NOMO-1 treated with DMSO at 0.1 percent for 48 hours (cell line): ENCODE data around the gene RPTOR.
"Not testable (repeated sequence)": the region's sequence is repeated elsewhere in the genome, so short reads cannot be mapped to it uniquely, and the experiment has no call there.

Source experiments
- DNase-seq: peaks from one replicate; lab custom pipeline; 2025; ENCODE audit not compliant: unreplicated experiment; lab: John Stamatoyannopoulos, UW

The RPTOR gene, protein sequence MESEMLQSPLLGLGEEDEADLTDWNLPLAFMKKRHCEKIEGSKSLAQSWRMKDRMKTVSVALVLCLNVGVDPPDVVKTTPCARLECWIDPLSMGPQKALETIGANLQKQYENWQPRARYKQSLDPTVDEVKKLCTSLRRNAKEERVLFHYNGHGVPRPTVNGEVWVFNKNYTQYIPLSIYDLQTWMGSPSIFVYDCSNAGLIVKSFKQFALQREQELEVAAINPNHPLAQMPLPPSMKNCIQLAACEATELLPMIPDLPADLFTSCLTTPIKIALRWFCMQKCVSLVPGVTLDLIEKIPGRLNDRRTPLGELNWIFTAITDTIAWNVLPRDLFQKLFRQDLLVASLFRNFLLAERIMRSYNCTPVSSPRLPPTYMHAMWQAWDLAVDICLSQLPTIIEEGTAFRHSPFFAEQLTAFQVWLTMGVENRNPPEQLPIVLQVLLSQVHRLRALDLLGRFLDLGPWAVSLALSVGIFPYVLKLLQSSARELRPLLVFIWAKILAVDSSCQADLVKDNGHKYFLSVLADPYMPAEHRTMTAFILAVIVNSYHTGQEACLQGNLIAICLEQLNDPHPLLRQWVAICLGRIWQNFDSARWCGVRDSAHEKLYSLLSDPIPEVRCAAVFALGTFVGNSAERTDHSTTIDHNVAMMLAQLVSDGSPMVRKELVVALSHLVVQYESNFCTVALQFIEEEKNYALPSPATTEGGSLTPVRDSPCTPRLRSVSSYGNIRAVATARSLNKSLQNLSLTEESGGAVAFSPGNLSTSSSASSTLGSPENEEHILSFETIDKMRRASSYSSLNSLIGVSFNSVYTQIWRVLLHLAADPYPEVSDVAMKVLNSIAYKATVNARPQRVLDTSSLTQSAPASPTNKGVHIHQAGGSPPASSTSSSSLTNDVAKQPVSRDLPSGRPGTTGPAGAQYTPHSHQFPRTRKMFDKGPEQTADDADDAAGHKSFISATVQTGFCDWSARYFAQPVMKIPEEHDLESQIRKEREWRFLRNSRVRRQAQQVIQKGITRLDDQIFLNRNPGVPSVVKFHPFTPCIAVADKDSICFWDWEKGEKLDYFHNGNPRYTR (N-terminal part only)

DNA sequence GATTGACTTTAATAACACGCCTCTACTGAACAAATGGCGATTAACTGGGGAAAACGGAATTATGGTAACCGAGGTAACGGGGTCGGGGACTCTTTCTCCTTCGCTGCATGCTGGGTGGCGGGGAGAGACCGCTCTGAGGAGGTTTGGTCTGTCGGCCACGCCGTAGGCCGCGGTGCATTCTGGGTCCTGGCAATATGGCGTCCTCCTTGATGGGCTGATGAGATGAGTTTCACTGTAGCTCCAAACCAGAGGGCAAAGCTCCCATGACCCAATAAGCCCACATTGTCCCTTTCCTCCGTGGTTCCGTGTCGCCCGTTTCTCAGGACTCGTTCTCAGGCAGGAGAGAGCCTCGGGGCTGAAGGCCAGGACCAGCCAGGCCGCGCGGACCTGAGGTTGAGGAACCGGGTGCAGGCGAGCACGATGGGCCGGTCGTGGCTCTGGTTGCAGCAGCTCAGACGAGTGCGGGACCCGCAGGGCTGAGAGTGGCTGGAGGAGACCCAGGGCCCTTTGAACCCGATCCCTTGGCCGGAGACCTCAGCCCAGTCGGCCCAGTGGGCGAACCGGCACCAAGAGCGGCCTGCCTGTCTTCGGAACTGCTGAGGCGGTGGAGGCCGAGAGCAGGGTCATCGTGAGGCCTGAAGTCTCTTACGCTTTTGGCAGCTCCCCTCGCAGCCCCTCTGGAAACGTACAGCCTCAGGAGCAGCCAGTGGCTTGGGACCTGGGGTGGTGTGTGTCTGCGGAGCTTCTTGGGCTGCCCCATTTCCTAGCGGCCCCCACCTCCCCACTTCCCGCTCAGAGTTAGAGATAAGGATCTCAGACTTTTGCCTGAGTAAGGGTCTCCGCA, at the start of gene RPTOR:
RPTOR (plus strand) TSS at position 184 of the 844 bp plus-strand sequence. CDS start 792 bp downstream, outside the sequence.
- DNase-seq = peak; percentile 82

DNA sequence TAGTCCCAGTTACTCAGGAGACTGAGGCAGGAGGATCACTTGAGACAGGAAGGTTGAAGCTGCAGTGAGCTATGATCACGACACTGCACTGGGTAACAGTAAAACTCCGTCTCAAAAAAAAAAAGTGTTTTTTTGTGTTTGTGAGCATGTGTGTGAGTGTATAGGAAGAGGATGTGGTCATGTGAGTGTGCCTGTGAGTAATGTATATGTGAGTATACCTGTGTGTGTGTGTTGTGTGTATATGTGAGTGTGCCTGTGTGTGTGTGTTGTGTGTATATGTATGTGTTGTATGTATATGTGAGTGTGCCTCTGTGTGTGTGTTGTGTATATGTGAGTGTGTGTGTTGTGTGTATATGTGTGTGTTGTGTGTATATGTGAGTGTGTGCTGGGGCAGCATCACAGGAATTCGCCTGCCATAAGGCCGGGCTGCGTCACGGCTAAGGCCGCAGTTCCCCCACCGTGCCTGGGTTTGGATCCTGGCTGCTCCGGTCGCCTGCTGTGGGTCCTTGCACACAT, 46.9 kb upstream of the RPTOR start:
- DNase-seq = no peak

DNA sequence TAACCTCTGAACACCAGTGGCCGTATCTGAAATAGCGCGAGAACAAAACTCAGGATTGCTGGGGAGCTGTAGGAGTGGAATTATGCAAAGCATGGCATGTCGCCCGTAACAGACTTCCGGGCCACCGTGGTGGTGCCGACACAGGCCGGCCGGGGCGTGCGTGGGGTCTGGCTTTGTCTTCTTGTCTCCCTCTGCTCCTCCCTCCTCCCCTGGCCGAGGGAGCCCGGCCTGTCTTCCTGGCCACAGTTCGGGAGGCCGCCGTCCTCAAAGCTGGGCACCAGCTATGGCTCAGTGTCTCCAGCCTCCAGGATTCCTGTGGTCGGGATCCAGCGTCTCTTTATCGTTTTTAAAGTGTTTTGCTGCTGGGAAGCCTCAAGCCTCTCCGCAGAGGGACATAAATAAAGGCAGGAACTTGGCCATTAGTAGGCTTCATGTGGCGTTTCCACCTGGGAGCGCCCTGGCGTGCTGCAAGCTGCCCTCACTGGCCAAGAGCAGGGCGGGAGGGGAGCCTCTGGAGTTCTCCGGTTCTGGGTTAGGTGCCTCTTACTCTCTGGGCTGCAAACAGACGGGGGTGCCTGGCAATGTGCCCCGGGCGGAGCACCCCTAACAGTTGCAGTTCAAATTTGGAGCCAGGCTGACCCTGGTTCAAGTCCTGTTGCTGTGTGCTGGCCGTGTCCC, 46.3 kb upstream of the RPTOR start:
- no peak for DNase-seq

DNA sequence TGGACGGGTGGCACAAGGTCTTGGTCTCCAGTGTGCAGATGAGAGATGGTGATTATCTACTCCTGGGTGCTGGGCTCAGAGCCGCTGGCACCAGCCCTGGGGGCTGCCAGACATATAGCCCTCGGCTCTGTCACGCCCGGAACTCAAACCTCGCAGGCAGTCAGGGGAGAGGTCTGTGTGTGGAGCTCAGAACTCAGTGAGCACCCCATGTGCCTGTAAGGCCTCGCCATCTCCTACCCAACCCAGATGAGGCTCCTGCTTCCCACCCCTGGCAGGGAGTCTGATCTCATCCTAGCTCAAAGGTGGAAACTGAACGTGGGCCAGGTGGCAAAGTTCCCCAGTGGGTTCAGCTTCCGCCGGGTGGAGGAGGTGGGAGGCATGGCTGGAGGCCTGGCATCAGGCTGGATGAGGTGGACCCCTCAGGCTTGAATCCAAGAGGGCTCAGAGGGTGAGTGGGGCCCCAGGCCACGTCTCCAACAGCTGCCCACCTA, 45.7 kb upstream of the RPTOR start:
- no peak for DNase-seq

DNA sequence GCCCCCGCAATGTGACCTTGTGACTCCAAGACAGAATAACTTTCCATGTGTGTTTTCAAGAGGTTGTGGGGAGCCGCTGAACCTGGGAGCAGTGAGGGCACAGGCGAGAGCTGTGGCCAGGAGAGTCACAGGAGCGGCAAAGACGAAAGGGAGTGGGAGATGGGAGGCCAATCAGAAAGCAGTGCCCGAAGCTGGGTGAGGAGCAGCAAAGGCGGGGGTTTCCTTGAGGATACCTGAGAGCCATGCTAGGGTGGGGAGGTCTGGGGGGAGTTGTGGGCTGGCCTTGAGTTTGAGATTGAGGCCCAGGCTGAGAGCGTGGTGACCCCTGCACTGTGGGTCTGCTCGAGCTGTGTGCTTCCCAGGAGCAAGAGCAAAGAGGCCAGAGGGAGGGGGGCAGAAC, 45.1 kb upstream of the RPTOR start:
- no peak for DNase-seq

DNA sequence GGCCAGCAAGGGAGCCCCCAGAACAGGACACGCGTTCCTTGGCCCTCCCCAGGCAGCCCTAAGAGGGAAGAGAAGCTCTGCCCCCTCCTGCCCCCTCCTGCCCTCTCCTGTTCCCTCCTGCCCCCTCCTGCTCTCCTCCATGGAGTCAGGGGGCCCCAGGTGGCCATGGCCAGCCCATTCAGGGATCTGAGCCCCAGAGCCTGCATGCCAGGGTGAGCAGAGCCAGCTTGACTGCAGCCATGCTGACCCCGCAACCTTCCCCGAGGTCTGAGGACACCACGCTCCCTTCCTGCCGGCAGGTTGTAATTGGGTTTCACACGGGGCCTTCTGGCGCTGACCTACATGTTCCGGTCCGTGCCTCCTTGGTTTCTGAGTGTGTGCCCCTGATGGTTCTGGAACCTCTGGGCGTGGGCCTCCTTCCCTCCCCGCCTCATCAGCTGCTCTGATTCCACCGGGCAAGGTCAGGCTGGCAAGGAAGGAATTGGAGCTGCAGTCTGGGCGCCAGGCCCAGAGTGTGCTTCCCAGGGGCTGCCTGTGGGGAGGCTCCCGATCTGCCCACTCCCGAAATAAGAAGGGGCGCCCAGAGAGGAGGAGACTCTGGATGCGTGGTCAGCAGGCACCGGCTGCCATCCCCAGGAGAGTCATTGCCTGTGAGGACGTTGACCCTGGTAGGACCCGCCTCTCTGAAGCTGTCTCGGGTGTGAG, 44.5 kb upstream of the RPTOR start:
- DNase-seq = no peak

DNA sequence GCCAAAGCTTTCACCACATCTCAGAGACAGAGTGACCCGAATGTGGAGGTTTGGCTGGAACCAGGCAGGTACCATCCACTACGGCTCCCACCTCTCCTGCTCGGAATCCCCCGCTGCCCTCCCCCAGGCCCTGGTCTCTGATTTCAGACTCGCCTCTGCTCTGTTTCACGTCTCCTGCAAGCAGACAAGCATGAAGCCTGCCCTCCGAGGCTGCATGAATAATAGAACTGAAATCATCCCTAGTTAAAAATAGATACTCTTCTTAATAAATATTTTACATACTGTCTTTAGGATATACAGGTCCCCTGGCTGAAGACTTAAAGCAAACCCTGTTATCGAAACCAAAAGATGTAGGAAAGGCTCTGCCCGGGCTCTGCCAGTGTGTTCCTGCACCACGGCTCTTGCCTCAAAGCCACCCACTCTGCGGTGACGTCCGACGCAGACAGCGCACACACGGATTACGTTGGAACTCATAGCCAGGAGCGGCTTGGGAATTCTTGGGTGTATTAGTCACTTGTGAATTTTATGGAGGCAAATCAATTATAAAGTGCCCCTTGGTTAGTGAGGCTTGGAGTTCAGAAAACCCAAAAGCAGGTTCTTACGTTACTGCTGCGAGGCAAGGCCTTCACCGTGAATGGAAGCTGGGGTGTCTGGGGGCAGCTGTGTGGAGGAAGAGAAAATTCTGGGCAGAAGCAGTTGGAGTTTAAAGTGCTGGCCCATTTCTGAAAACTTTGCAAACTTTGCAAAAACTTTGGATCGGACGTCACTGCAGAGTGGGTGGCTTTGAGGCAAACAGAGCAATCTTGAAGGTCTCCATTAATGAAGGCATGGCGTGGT, 42.7 kb upstream of the RPTOR start:
- no peak for DNase-seq

DNA sequence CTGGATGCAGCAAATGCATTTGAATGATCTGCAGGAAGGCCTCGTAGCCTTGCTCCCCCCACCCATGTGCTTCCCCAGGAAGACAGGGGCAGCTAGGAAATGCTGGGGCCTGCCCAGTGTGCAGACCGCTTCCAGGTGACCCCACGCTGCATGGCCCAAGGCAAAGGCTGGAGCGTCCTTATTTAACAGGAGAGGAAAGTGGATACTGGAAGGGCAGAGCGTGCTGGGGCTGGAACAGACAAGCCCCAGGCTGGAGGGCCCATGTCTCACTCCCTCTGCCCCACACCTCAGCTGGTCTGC, 42.1 kb upstream of the RPTOR start:
- no peak for DNase-seq

DNA sequence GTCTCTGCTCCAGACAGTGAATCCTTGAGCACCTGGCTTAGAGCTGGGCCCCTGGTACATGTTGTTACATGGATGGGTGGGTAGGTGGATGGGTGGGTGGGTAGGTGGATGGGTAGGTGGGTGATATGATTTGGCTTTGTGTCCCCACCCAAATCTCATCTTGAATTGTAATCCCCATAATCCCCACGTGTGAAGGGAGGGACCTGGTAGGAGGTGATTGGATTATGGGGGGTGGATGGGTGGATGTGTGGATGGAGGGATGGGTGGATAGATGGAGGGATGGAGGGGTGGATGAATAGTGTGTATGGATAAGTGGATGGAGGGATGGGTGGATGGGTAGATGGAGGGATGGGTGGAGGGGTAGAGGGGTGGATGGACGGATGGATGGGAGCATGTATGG, 41.6 kb upstream of the RPTOR start:
- no peak for DNase-seq

DNA sequence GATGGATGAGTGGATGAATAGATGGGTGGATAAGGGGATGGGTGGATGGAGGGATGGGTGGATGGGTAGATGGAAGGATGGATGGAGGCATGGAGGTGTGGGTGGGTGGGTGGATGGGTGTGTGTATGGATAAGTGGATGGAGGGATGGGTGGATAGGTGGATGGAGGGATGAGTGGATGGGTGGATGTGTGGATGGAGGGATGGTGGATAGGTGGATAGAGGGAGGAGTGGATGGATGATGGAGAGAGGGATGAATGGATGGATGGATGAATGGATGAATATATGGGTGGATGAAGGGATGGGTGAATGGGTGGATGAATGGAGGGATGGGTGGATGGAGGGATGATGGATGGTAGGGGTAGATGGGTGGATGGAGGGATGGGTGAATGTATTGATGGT, 40.7 kb upstream of the RPTOR start:
- DNase-seq = no peak

DNA sequence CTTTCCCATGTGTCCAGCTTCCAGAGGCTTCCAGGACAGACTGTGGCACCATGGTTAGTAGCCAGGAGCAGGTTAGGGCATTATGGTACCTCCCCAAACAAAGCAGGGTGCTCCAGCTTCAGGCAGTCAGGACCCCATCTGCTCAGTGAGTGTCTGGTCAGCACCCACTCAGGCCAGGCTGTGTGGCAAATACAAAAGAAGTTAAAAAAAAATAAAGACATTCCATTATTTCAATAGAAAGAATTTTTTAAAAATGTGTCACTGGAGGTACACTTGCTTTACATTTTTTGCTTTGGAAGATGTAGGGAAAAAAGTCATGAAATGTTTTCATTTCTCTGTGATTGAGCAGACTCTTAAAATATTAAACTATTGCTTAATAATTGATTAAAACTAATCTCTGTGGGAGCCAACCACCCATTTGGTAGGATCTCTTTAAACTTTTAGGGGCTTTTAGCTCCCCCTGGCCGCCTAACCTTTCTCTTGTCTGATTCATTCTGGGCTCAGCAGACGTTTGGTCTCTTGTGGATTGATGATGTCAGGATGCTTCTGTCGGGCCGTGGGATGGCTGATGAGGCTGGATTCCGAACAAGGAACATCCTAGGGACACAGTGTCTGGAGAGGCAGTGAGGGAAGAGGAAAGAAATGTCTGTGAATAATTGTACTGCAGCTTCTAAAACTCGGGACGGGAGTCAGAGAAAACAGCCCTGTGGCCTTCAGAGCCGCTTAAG, 39.8 kb upstream of the RPTOR start:
- no peak for DNase-seq

DNA sequence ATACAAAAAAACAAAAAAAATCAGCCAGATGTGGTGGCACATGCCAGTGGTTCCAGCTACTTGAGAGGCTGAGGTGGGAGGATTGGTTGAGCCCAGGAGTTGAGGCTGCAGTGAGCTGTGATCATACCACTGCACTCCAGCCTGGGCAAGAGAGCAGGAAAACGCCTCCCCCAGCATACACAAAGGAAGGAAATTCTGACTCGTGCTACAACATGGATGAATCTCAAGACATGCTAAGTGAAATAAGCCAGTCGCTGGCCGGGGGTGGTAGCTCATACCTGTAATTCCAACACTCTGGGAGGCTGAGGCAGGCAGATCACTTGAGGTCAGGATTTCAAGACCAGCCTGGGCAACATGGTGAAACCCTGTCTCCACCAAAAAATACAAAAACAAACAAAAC, 37.5 kb upstream of the RPTOR start:
- DNase-seq = not testable (repeated sequence)

DNA sequence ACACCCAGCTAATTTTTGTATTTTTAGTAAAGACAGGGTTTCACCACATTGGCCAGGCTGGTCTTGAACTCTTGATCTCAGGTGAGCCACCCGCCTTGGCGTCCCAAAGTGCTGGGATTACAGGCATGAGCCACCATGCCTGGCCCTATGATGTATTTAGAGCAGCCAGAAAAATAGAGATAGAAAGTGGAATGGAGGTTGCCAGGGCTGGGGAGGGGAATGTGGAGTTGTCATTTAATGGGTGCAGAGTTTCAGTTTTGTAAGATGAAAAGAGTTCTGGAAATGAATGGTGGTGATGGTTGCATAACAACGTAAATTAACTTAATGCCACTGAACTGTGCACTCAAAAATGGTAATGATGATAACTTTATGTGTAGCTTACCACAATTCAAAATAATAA, 36.7 kb upstream of the RPTOR start:
- no peak for DNase-seq

DNA sequence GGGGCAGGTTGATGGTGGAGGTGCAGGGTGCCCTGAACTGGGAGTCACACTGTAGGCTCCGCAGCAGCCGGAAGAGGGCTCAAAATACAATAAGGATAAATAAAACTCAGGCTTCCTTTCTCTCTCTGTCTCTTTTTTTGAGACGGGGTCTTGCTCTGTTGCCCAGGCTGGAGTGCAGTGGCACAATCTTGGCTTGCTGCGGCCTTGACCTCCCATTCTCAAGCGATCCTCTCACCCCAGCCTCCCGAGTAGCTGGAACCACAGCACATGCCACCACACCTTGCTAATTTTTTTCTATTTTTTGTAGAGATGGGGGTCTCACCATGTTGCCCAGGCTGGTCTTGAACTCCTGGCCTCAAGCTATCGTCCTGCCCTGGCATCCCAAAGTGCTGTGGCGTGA, 35.3 kb upstream of the RPTOR start:
- no peak for DNase-seq

DNA sequence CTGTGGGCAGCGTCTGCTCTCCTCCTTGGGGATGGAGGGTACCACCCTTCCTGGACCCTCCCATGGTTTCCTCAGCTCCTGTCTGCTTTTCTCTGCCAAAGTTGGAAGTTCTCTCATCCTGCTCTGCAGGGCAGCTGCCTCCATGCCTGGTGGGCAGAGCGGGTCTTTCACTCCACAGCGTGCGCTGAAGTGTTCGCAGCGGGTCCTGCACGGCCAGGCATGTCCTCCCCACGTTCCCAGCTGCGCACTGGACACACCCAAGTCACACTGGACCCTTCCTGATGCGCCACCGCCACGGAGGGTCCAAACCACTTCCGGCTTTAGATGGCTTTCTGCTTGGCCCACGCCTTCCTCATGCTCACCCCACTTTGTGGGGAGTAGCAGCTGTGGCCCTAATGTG, 34.5 kb upstream of the RPTOR start:
- no peak for DNase-seq

DNA sequence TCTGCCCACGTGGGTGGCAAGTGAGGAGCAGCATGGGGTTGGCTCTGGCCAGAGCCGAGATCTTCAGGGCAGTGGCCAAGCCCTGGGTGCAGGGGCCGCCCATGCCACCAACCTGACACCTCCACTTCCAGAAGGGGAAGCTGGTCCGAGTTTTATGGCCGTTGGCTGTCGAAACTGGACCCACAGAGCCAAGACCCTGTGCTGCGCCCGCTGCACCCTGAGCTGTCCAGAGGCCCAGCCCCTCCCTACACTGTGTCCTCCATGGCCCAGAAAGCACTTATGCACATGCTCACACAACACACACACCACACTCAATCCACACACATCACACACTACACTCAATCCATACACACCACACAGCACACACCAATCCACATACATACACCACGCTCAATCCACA, 33.9 kb upstream of the RPTOR start:
- DNase-seq = no peak

DNA sequence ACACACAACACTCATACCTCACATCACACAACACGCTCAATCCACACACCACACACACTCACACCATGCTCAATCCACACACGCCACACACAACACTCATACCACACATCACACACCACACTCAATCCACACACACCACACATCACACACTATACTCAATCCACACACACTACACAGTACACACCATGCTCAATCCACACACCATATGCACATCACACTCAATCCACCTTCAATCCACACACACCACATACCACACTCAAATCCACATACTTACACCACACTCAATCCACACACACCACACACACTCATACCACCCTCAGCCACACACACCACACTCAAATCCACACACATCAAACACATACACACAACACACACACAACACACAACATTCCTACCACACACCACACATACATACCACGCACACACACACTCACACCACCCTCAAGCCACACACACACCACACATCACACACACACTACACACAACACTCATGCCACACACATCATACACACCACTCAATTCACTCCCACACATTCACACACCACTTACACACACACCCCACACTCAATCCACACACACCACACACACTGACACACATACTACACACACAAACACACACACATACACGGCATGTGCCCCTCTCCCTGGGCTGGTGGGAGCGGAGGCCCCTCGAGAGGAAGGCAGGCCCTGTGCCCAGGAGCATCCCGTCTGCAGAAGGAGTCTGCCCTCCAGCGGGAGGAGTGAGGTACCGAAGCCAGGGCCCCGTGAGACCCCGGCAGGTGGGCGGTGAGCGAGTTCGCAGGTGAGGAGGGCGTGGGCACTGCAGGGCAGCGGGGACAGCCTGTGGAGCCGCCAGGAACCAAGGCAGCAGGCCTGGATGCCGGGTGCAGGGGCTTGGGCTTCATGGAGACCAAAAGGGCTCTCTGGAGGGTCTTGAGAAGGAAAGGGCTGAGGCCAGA, 33.1 kb upstream of the RPTOR start:
- DNase-seq = no peak
